ENCODE data around the gene TNFRSF1B. TPM values are rescaled to one million over a fixed set of nuclear protein-coding genes. Genes with fewer than 3 reads are reported as not detected.

Gene TNFRSF1B
- total RNA-seq, 4 donors from 2014 or later, result 10.9 to 34.9 (median 31.0) TPM

DNA sequence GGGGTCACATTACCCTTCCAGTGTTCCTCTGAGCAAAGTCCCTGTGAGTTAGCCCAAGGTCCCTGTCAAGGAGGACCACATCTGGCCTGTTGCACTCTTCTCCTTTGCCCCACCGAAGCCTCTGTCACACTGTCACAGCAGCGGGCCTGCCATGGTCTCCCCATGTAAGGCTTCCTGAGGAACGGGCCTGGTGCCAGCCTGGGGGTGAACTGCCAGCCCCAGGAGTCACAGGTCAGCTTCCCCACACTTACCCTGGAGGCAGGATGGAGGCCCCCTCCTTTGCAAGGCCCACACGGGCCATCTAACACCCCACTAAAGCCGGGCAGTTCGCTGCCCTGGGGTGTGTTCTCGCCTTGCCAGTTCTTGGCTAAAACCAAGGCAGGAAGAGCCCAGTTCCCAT lies 14.1 kb downstream of the TNFRSF1B start:
- no CpG with 5 or more reads among the region's 7 CpGs for WGBS, 2 donors (ENCODE audit: low coverage in 1 of 2)
- H3K4me3 ChIP-seq, result no peak overlapping the region
- peaks cover 0 to 94% (median 29%) of the 10 kb centered on the region in 3 donors for H3K4me1 ChIP-seq
- no peaks in the 10 kb centered on the region for H3K9me3 ChIP-seq
- H3K36me3 ChIP-seq, result no peaks in the 10 kb centered on the region
- peaks cover 41% of the 10 kb centered on the region for H3K27me3 ChIP-seq
- no peak for TF ChIP-seq POLR2AphosphoS5 (IDR thresholded peaks at IDR 0.05)
- TF ChIP-seq, protein P1, sequence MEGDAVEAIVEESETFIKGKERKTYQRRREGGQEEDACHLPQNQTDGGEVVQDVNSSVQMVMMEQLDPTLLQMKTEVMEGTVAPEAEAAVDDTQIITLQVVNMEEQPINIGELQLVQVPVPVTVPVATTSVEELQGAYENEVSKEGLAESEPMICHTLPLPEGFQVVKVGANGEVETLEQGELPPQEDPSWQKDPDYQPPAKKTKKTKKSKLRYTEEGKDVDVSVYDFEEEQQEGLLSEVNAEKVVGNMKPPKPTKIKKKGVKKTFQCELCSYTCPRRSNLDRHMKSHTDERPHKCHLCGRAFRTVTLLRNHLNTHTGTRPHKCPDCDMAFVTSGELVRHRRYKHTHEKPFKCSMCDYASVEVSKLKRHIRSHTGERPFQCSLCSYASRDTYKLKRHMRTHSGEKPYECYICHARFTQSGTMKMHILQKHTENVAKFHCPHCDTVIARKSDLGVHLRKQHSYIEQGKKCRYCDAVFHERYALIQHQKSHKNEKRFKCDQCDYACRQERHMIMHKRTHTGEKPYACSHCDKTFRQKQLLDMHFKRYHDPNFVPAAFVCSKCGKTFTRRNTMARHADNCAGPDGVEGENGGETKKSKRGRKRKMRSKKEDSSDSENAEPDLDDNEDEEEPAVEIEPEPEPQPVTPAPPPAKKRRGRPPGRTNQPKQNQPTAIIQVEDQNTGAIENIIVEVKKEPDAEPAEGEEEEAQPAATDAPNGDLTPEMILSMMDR (IDR thresholded peaks at IDR 0.05), result no peak
- TF ChIP-seq EP300 (IDR thresholded peaks at IDR 0.05), result no peak
- TF ChIP-seq POLR2A (IDR thresholded peaks at IDR 0.05), result no peak
- no peak for ATAC-seq
- H3K27ac ChIP-seq, result peak overlapping the region in 3 of 4 donors; percentile 64 to 80 (median 76)

DNA sequence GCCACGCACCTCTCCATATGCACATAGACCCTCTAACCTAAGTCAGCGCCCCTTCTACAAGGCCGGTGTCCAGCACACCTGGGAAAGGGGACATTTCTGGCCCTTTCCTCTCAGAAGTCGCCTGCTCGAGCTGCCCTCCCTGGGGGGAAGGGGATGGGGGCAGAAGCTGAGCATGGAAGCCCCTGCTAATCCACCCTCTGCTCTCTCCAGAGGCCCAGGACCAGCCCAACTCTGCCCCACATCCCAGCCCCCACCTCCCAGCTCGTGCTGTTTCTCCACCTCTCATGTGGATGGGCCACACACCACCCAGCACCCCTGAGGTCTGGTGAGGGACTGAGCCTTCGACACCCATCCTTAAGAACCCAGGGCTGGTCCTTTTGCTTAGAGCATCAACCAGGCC lies 14.8 kb downstream of the TNFRSF1B start:
- no peaks in the 10 kb centered on the region for H3K36me3 ChIP-seq
- peaks cover 0 to 94% (median 34%) of the 10 kb centered on the region in 3 donors for H3K4me1 ChIP-seq
- peak overlapping the region in 3 of 4 donors; percentile 64 to 80 (median 76) for H3K27ac ChIP-seq
- no peaks in the 10 kb centered on the region for H3K9me3 ChIP-seq
- no peak for ATAC-seq
- TF ChIP-seq, protein P1 (IDR thresholded peaks at IDR 0.05), result no peak
- no peak for TF ChIP-seq POLR2A (IDR thresholded peaks at IDR 0.05)
- TF ChIP-seq EP300 (IDR thresholded peaks at IDR 0.05), result no peak
- TF ChIP-seq POLR2AphosphoS5 (IDR thresholded peaks at IDR 0.05), result no peak
- peaks cover 43% of the 10 kb centered on the region for H3K27me3 ChIP-seq
- WGBS, 2 donors (ENCODE audit: low coverage in 1 of 2), result 100% methylated on average over 1 of the region's 7 CpGs; no CpG with 5 or more reads in 1 of the 2 donors
- H3K4me3 ChIP-seq, result no peak overlapping the region

DNA sequence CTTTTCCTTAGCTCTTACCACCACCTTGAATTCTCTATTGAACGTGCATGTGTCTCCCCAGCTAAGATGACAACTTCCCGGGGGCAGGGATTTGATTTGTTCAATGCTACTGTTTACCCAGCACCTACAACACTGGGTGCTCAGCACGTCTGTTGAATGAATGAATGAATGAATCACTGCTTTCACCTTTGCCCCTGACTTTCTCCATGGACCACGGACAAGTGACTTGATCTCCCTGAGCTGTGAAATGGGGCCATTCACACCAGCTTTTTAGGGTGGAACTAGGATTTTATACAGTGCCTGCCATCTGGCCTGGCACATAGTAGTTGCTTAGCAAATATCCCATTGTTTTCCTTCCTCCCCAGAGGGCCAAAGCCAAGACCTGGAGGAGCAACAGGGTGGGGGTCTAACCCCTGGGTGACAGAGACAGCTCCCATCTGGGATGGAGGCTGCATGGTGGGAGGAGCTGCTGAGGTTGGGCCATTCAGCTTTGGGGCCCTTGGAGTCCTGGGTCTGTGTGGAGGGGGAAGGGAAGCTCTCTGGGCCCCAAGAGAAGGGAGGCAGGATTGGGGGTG lies 15.7 kb downstream of the TNFRSF1B start:
- peak overlapping the region in 3 of 4 donors; percentile 64 to 80 (median 76) for H3K27ac ChIP-seq
- no peaks in the 10 kb centered on the region for H3K36me3 ChIP-seq
- WGBS, 2 donors (ENCODE audit: low coverage in 1 of 2), result 20 to 75% methylated on average over 1 to 4 of the region's 4 CpGs
- peaks cover 0 to 94% (median 37%) of the 10 kb centered on the region in 3 donors for H3K4me1 ChIP-seq
- TF ChIP-seq, protein P1 (IDR thresholded peaks at IDR 0.05), result no peak
- TF ChIP-seq EP300 (IDR thresholded peaks at IDR 0.05) (no peak), POLR2AphosphoS5 (IDR thresholded peaks at IDR 0.05) (no peak), POLR2A (IDR thresholded peaks at IDR 0.05) (no peak)
- no peak overlapping the region for H3K4me3 ChIP-seq
- ATAC-seq, result no peak
- H3K27me3 ChIP-seq, result peaks cover 45% of the 10 kb centered on the region
- no peaks in the 10 kb centered on the region for H3K9me3 ChIP-seq

DNA sequence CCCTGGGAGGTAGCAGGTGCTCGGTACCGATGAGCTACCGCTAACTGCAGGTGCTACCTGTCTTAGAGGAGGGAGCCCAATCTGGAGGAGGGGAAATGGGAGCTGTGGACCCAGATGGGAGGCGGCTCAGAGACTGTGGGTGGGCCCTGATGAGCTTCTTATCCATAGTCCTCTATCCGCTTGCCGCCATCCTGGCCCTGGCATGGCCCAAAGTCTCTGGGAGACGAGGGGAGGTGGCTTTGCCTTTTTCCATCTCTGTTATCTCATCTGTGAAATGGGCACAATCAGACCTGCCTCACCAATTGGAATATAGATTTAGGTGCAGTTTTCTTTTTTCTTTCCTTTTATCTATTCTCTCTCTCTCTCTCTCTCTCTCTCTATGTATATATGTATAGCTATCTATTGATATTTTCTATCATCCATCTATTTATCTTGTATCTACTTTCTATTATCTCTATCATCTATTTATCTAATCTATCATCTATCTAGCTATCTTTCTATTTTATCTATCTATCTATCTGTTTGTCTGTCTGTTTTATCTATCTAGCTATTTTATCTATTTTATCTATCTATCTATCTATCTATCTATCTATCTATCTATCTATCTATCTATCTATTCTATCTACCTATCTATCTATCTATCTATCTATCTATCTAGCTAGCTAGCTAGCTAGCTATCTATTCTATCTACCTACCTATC lies 16.5 kb downstream of the TNFRSF1B start:
- H3K27ac ChIP-seq, result peak overlapping the region in 3 of 4 donors; percentile 64 to 85 (median 80)
- TF ChIP-seq, protein P1 (IDR thresholded peaks at IDR 0.05), result no peak
- TF ChIP-seq POLR2A (IDR thresholded peaks at IDR 0.05), result no peak
- no peak for TF ChIP-seq EP300 (IDR thresholded peaks at IDR 0.05)
- TF ChIP-seq POLR2AphosphoS5 (IDR thresholded peaks at IDR 0.05), result no peak

More for the DNA sequence above, 16.5 kb downstream of the TNFRSF1B start:
- Histone ChIP-seq H3K4me1 (peaks cover 0 to 94% (median 36%) of the 10 kb centered on the region in 3 donors), H3K9me3 (no peaks in the 10 kb centered on the region), H3K36me3 (no peaks in the 10 kb centered on the region), H3K4me3 (no peak overlapping the region), H3K27me3 (peaks cover 45% of the 10 kb centered on the region)
- 93% methylated on average over 4 of the region's 7 CpGs; no CpG with 5 or more reads in 1 of the 2 donors for WGBS, 2 donors (ENCODE audit: low coverage in 1 of 2)
- ATAC-seq, result no peak

All from gastroesophageal sphincter (tissue), 4 donors.